ENCODE measurements around the gene CIP2A. TPM values are rescaled to one million over a fixed set of nuclear protein-coding genes. Genes with fewer than 3 reads are reported as not detected.

The CIP2A gene
- total RNA-seq, 4 donors from 2014 or later: 1.5 to 11.5 (median 7.2) TPM

GRCh38 chr3:108527109-108527508 is 62.1 kb downstream of the CIP2A start:
- no peak for DNase-seq
- TF ChIP-seq, protein P1, sequence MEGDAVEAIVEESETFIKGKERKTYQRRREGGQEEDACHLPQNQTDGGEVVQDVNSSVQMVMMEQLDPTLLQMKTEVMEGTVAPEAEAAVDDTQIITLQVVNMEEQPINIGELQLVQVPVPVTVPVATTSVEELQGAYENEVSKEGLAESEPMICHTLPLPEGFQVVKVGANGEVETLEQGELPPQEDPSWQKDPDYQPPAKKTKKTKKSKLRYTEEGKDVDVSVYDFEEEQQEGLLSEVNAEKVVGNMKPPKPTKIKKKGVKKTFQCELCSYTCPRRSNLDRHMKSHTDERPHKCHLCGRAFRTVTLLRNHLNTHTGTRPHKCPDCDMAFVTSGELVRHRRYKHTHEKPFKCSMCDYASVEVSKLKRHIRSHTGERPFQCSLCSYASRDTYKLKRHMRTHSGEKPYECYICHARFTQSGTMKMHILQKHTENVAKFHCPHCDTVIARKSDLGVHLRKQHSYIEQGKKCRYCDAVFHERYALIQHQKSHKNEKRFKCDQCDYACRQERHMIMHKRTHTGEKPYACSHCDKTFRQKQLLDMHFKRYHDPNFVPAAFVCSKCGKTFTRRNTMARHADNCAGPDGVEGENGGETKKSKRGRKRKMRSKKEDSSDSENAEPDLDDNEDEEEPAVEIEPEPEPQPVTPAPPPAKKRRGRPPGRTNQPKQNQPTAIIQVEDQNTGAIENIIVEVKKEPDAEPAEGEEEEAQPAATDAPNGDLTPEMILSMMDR (IDR thresholded peaks at IDR 0.05): no peak
- TF ChIP-seq POLR2A (IDR thresholded peaks at IDR 0.05): no peak
- Histone ChIP-seq H3K36me3 (no peaks in the 10 kb centered on the region), H3K27ac (no peak overlapping the region), H3K9me3 (no peaks in the 10 kb centered on the region), H3K4me3 (no peak overlapping the region), H3K4me1 (no peaks in the 10 kb centered on the region), H3K27me3 (no peaks in the 10 kb centered on the region)
- intact Hi-C loops (cut with DNase I): no loop called here

DNA sequence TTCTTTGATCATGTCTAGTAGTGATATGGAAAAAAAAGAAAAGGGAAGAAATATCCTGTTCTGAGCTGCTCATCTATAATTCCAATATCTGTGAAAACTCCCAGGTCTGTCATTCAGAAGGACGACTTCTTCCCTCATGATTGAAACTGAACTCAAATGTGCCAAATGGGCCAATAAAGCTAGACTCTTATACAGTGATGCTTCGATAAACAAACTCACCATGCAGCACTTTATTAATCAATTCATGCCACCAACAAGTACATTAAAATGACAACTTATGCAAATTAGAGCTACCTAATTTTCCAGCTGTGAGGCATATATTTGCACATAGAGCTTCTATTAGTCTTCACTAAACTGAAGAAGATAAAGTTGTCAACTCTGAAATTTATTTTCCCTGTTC is 63.3 kb downstream of the CIP2A start:
- H3K9me3 ChIP-seq: no peaks in the 10 kb centered on the region
- WGBS, 2 donors: 84 to 91% methylated on average over 2 of the region's 2 CpGs
- TF ChIP-seq, protein P1 (IDR thresholded peaks at IDR 0.05): no peak
- TF ChIP-seq POLR2A (IDR thresholded peaks at IDR 0.05): no peak
- intact Hi-C loops (cut with DNase I): no loop called here
- H3K27me3 ChIP-seq: no peaks in the 10 kb centered on the region
- no peaks in the 10 kb centered on the region for H3K36me3 ChIP-seq
- no peak for DNase-seq
- no peak overlapping the region for H3K4me3 ChIP-seq
- no peak overlapping the region for H3K27ac ChIP-seq
- H3K4me1 ChIP-seq: no peaks in the 10 kb centered on the region

GRCh38 chr3:108525256-108525655 is 64.0 kb downstream of the CIP2A start:
- no peaks in the 10 kb centered on the region for H3K4me1 ChIP-seq
- H3K9me3 ChIP-seq: no peaks in the 10 kb centered on the region
- no peaks in the 10 kb centered on the region for H3K36me3 ChIP-seq
- TF ChIP-seq, protein P1 (IDR thresholded peaks at IDR 0.05): no peak
- TF ChIP-seq POLR2A (IDR thresholded peaks at IDR 0.05): no peak
- no peak for DNase-seq
- H3K27me3 ChIP-seq: no peaks in the 10 kb centered on the region
- H3K27ac ChIP-seq: no peak overlapping the region
- 34 to 73% methylated on average over 2 of the region's 2 CpGs for WGBS, 2 donors
- H3K4me3 ChIP-seq: no peak overlapping the region
- intact Hi-C loops (cut with DNase I): no loop called here

DNA sequence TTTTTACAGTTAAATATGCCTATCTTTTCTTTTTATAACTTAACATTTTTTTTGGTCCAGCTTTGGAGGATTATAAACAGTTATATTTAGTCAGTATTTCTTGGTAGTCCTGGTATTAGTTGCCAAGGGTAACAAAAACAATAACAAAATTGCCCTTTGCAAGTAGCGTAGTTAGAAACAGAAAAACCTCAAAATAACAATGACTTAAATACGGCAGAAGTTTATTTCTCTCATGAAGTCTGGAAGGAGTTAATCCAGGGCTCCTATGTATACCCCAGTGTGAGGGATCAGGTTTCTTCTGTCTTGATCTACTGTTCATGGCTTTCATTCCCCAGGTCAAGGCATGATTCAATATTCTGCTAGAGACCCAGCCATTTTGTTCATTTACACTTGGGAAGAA is 64.7 kb downstream of the CIP2A start:
- 7 to 10% methylated on average over 2 of the region's 2 CpGs for WGBS, 2 donors
- no peak for DNase-seq

GRCh38 chr3:108518895-108519294 is 70.3 kb downstream of the CIP2A start:
- H3K4me3 ChIP-seq: no peak overlapping the region
- DNase-seq: no peak
- TF ChIP-seq, protein P1 (IDR thresholded peaks at IDR 0.05): no peak
- TF ChIP-seq POLR2A (IDR thresholded peaks at IDR 0.05): no peak
- H3K9me3 ChIP-seq: no peaks in the 10 kb centered on the region
- intact Hi-C loops (cut with DNase I): no loop called here
- WGBS, 2 donors: 25 to 29% methylated on average over 1 of the region's 1 CpG
- no peaks in the 10 kb centered on the region for H3K27me3 ChIP-seq
- H3K36me3 ChIP-seq: no peaks in the 10 kb centered on the region
- H3K27ac ChIP-seq: no peak overlapping the region
- H3K4me1 ChIP-seq: no peaks in the 10 kb centered on the region

More for the DNA sequence above, 64.7 kb downstream of the CIP2A start:
- Histone ChIP-seq H3K4me3 (no peak overlapping the region), H3K27ac (no peak overlapping the region), H3K36me3 (no peaks in the 10 kb centered on the region), H3K9me3 (no peaks in the 10 kb centered on the region), H3K27me3 (no peaks in the 10 kb centered on the region), H3K4me1 (no peaks in the 10 kb centered on the region)
- TF ChIP-seq, protein P1 (IDR thresholded peaks at IDR 0.05): no peak
- intact Hi-C loops (cut with DNase I): no loop called here

Data from esophagus squamous epithelium (tissue), 5 donors.